ENCODE measurements around the gene ARID2.

The ARID2 gene

GRCh38 chr12:45718306-45718705 is 11.2 kb upstream of the ARID2 start:
- Histone ChIP-seq H3K27ac (ENCODE audit: low read depth, low read length, poor library complexity, severe bottlenecking) (no peak overlapping the region), H3K4me3 (ENCODE audit: low read depth, low read length, poor library complexity, severe bottlenecking) (no peak overlapping the region), H4K20me1 (ENCODE audit: insufficient read depth, low read length) (no peaks in the 10 kb centered on the region)

GRCh38 chr12:45720069-45720468 is 9.4 kb upstream of the ARID2 start:
- Histone ChIP-seq H3K79me2 (ENCODE audit: insufficient read depth, low read length) (peaks cover 44% of the 10 kb centered on the region), H3K4me3 (ENCODE audit: low read depth, low read length, poor library complexity, severe bottlenecking) (no peak overlapping the region), H3K9me2 (ENCODE audit: low read depth, low read length) (no peaks in the 10 kb centered on the region), H3K4me2 (ENCODE audit: low read length) (no peak overlapping the region), H2AFZ (ENCODE audit: low read length) (no peak overlapping the region), H3F3A (ENCODE audit: insufficient read depth, low read length) (no peaks in the 10 kb centered on the region), H3K9ac (ENCODE audit: low read length) (no peak overlapping the region), H3K27ac (ENCODE audit: low read depth, low read length, poor library complexity, severe bottlenecking) (no peak overlapping the region), H3K4me1 (ENCODE audit: insufficient read depth, low read length, severe bottlenecking) (peaks cover 25% of the 10 kb centered on the region), H3K9me3 (ENCODE audit: low read length) (no peaks in the 10 kb centered on the region), H3K36me3 (ENCODE audit: insufficient read depth, low read length) (peaks cover 13% of the 10 kb centered on the region; the same call in 1 of the 2 replicates), H3K27me3 (ENCODE audit: insufficient read depth, low read length) (no peaks in the 10 kb centered on the region), H4K20me1 (ENCODE audit: insufficient read depth, low read length) (no peaks in the 10 kb centered on the region)
- TF ChIP-seq EZH2 (IDR thresholded peaks at IDR 0.05; ENCODE audit: borderline replicate concordance, low read length) (no peak), CTCF (IDR thresholded peaks at IDR 0.05; ENCODE audit: low read length) (no peak)

More at GRCh38 chr12:45718306-45718705, 11.2 kb upstream of the ARID2 start:
- Histone ChIP-seq H3K4me1 (ENCODE audit: insufficient read depth, low read length, severe bottlenecking) (peaks cover 9% of the 10 kb centered on the region), H3K4me2 (ENCODE audit: low read length) (no peak overlapping the region), H3K9ac (ENCODE audit: low read length) (no peak overlapping the region), H3K27me3 (ENCODE audit: insufficient read depth, low read length) (no peaks in the 10 kb centered on the region), H3K9me3 (ENCODE audit: low read length) (no peaks in the 10 kb centered on the region), H3K79me2 (ENCODE audit: insufficient read depth, low read length) (peaks cover 26% of the 10 kb centered on the region), H3K9me2 (ENCODE audit: low read depth, low read length) (no peaks in the 10 kb centered on the region), H3K36me3 (ENCODE audit: insufficient read depth, low read length) (peaks cover 12% of the 10 kb centered on the region; the same call in 1 of the 2 replicates), H3F3A (ENCODE audit: insufficient read depth, low read length) (no peaks in the 10 kb centered on the region), H2AFZ (ENCODE audit: low read length) (no peak overlapping the region)
- no peak for TF ChIP-seq CTCF (IDR thresholded peaks at IDR 0.05; ENCODE audit: low read length)
- TF ChIP-seq EZH2 (IDR thresholded peaks at IDR 0.05; ENCODE audit: borderline replicate concordance, low read length): no peak

GRCh38 chr12:45721369-45721768 is 8.1 kb upstream of the ARID2 start:
- Histone ChIP-seq H3K9ac (ENCODE audit: low read length) (no peak overlapping the region), H4K20me1 (ENCODE audit: insufficient read depth, low read length) (no peaks in the 10 kb centered on the region), H3K9me3 (ENCODE audit: low read length) (no peaks in the 10 kb centered on the region), H3K4me2 (ENCODE audit: low read length) (no peak overlapping the region), H2AFZ (ENCODE audit: low read length) (no peak overlapping the region), H3K4me1 (ENCODE audit: insufficient read depth, low read length, severe bottlenecking) (peaks cover 28% of the 10 kb centered on the region), H3K27ac (ENCODE audit: low read depth, low read length, poor library complexity, severe bottlenecking) (no peak overlapping the region), H3K36me3 (ENCODE audit: insufficient read depth, low read length) (peaks cover 13% of the 10 kb centered on the region; the same call in 1 of the 2 replicates), H3K9me2 (ENCODE audit: low read depth, low read length) (no peaks in the 10 kb centered on the region), H3F3A (ENCODE audit: insufficient read depth, low read length) (no peaks in the 10 kb centered on the region), H3K79me2 (ENCODE audit: insufficient read depth, low read length) (peaks cover 57% of the 10 kb centered on the region), H3K27me3 (ENCODE audit: insufficient read depth, low read length) (no peaks in the 10 kb centered on the region), H3K4me3 (ENCODE audit: low read depth, low read length, poor library complexity, severe bottlenecking) (no peak overlapping the region)
- TF ChIP-seq CTCF (IDR thresholded peaks at IDR 0.05; ENCODE audit: low read length) (no peak), EZH2 (IDR thresholded peaks at IDR 0.05; ENCODE audit: borderline replicate concordance, low read length) (no peak)

All from OCI-LY1 (cell line).